Raji (cell line): ENCODE results near the gene FN3KRP.

Experiments used
- POLR2A ChIP-seq: IDR thresholded peaks from 2 replicates; pipeline ENCODE4 v1.6.1; 2011; ENCODE audit warnings: low read depth, low read length, control low read depth; ENCODE audit not compliant: insufficient read depth

Gene FN3KRP

DNA sequence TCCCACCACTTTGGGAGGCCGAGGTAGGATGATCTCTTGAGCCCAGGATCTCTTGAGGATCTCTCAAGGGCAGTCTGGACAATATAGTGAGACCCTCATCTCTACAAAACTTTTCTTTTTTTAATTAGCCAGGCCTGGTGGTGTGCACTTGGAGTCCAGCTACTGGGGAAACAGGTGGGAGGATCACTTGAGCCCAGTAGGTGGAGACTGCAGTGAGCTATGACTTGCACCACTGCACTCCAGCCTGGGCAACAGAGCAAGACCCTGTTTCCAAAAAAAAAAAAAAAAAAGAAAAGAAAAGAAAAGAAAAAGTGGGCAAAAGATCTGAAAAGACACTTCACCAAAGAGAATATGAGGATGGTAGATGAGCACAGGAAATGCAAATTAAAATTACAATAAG, 33.0 kb upstream of the FN3KRP start:
- no peak for TF ChIP-seq POLR2A

DNA sequence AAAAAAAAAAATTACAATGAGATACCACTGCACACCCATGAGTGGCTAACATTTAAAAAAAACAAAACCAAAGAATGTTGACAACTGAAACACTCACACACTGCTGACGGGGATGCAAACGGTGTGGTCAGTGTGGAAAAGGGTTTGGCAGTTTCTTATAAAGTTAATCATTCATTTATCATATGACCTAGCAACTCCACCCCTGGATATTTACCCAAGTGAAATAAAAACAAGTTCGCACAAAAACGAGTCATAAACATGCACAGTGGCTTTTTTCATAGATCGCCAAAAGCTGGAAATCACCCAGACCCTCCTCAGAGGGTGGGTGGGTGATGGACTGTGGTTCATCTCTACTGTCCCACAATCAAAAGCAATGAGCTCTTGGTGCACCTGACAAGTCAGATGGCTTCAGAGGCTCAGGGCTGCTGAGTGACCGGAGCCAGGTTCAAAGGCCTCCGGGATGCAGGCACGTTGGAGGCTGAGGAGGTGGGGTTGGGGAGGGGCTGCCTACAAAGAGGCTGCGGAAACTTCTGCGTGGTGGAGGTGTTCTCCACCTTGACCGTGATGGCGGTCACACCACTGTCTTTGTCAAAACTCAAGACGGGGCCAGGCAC, 32.2 kb upstream of the FN3KRP start:
- TF ChIP-seq POLR2A, result no peak

DNA sequence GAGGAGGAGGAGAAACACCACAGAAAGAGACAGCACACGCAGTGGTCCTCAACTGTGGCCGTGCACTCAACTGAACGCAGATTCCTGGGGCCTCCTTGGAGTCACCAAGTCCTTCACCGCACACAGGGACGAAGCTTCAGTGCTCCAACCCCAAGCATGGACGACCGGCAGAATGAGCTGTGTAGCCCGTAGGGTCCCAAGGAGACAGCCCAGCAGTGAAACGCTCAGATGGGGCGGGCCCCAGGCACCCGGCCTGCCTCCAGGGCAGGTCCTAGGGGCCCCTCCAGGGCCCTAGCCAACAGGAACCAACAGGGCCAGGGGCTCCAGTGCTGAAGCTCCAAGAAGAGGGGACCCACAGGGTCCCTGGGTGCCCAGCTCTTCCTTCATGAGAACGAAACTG, 31.2 kb upstream of the FN3KRP start:
- TF ChIP-seq POLR2A, result no peak

DNA sequence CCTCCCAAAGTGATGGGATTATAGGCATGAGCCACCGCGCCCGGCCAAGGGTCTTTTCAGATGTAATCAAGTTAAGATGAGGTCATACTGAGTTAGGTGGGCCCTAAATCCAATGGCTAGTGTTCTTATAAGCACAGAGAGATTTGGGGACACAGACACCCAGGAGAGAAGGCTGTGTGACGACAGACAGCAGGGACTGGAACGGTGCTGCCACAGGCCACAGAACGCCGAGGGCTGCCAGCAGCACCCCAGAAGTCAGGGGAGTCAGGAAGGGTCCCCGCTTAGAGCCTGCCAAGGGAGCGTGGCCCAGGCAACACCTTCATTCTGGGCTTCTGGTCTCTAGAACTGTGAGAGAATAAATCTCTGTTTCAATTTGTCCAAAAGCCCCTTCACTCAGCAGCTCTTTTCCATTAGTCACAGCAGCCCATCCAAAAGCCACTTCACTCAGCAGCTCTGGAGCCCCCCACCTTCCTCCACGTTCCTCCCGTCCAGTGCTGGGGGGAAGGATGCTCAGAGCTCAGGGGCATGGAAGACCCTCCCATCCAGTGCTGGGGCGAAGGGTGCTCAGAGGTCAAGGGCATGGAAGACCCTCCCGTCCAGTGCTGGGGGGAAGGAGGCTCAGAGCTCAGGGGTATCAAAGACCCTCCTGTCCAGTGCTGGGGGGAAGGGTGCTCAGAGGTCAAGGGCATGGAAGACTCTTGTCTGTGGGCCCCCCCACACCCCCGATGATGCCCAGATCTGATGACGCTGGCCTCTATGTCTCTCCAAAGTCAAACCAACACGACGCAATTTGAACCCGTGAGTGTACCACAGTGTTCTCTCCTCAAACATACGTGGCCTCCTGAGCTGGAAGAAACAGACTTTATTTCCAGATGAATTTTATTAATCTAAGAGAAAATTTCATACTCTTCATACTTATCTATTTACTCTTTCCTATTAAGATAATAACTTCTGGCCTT, 29.9 kb upstream of the FN3KRP start:
- TF ChIP-seq POLR2A, result no peak

DNA sequence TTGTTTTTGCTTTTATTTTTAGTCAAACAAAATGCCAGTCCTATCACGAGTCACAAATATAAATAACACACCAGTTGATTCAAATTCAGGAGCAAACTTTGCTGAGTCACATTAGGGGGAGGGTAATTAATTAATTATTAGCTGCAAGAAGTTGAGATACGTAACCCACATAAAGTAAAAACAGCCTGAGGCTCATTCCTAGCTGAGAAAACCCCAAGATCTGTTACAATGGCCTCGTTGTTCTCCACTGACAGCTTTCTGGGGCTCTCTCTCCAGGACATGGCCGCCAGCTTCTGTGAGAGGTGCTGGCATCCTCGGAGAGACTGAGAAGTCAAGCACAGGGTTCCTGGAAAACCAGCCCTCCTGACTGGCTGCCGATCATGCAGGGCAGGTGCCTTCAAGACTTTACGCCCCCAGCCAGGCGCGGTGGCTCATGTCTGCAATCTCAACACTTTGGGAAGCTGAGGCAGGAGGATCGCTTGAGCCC, 29.1 kb upstream of the FN3KRP start:
- no peak for TF ChIP-seq POLR2A

DNA sequence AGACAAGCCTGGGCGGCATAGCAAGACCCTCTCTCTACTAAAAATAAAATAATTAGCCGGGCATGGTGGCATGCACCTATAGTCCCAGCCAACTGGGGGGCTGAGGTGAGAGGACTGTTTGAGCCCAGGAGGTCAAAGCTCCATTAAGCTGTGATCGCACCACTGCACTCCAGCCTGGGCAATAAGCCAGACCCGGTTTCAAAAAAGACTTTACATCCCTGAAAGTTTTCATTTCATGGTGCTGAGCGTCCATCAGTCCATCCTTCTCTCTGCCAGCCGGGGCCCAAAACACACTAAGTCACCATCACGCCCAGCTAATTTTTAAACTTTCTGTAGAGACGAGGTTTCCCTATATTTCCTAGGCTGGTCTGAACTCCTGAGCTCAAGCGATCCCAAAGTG, 28.6 kb upstream of the FN3KRP start:
- no peak for TF ChIP-seq POLR2A

DNA sequence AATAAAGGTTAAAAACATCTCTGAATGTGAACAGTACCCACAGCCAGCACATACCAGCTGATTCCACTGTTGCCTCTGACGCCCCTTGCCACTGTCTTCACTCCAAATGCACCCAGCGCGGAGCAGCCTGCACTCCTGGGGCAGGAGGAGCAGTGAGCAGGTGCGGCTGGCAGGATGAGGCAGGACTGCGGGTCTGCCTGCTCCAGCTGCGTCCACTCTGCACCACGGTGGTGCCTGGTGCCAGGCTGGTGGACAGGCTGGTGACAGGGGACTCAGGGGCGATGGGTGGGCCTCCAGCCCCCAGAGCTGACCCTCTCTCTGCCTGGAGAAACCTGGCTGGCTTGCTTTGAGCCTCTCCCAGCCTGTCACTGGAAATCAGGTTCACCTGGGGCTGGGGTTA, 27.4 kb upstream of the FN3KRP start:
- TF ChIP-seq POLR2A, result no peak

DNA sequence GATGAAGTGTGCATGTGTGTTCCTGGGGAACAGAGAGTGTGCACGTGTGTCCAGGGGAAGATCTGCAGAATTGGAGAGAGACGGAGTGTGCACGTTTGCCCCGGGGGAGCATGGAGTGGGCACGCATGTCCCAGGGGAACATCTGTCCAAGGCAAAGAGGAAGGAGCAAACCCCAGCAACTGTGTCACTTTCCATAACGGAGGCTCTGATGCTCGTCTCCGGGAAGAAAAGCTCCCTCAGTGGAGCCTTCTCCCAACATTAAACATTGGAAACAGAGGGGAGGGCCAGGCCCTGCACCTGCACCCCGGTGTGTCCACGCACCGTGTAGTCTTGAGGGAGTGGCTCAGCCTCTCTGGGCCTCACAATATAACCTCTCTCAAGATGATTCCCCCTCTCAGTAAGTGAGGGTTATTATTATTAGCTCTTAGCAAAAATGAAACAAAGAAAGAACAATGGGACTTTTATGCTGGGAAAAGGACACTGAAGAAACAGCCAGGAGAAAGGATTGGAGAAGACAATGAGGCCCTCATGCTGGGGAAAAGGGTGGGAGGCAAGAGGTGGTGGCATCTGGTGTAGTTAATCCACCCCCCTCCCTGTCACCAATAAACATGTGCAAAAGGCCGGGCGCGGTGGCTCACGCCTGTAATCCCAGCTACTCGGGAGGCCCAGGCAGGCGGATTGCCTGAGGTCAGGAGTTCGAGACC, 25.6 kb upstream of the FN3KRP start:
- TF ChIP-seq POLR2A, result no peak

DNA sequence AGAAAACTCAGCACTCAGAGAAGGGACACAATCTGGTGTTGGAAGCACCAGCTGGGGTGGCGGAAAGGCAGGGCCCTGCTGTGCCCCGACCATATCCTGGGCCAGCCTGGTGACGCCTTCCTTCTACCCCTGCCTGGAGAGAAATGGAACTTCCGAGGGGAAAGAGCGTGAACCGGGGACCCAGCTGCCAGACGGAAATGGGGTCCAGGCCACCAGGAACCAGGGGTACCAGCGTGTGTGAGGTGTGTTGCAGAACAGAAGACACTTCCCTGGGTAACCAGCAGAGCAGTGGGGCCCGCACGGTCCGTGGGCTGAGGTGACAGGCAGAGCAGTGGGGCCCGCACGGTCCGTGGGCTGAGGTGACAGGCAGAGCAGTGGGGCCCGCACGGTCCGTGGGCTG, 24.8 kb upstream of the FN3KRP start:
- no peak for TF ChIP-seq POLR2A

DNA sequence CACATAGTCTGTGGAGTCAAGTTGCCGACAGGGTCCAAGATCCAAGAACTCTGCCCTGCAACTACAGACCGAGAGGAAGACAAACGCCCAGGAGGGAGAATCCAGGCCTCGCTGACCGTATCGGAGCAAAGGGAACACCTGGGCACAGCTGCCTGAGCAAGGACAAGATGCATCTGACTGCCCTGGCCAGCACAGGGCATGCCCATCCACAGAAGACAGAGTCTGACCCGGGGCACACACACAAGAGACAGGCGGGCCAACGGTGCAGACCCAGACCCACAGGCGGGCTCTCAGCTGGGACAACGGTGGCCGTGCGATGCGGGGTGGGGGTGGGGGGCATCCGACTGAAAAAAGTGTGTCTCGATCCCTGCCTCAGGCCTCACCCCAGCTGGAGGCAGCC, 24.2 kb upstream of the FN3KRP start:
- TF ChIP-seq POLR2A, result no peak

DNA sequence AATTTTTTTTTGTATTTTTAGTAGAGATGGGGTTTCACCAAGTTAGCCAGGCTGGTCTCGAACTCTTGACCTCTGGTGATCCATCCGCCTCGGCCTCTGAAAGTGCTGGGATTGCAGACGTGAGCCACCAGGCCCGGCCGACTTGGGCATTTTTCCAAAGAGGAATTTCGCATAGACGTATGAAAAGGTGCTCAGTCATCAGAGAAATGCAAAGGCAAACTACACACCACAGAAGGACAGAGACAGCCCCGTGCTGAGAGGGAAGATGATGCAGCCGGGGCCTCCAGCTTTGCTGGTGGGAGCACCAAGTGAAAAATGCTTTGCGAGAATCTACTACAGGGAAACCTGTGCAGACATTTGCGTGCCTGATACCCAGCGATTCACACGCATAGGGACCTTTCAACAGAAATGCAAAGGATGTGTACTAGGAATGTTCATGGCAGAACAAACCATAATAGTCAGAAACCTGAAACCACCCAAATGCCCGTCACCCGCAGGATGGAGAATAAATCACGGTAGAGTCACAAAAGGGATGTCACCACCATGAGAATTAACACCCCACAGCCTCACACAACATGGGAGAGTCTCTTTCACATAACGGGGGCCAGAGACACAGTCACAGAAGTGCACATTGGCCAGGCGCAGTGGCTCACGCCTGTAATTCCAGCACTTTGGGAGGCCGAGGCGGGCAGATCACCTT, 23.2 kb upstream of the FN3KRP start:
- TF ChIP-seq POLR2A, result no peak

DNA sequence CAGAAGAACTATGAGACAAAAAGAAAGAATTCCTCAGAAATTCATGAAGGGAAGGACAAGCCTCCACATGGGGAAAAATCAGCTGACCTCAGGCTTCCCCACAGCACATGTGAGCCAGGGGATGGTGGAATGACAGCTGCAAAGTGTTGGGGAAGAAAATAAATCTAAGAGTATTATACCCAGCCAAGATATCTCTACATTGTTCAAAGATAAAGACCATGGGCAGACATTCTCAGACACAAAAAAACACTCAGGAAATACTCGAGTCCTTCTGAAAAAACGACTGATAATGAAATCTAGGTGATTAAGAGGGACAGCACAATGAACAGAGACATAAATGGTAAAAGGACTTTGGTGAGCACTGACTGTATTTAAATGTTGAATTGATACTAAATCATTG, 21.9 kb upstream of the FN3KRP start:
- TF ChIP-seq POLR2A, result no peak

DNA sequence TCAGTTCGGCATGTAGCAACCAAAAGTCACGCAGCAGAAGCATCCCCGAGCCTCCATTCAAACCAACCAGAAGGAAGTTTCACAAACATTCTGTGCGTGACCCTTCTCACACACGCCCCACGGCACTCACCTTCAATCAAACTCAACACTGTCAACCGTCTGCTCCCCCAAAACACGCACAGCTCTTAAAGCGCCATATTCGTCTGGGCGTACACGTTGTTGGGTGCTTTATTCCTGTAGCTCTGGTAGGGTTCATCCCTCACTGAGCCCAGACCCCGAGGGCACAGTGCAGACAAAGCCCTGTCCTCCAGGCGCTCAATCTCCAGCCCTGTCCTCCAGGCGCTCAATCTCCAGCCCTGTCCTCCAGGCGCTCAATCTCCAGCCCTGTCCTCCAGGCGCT, 20.2 kb upstream of the FN3KRP start:
- no peak for TF ChIP-seq POLR2A

DNA sequence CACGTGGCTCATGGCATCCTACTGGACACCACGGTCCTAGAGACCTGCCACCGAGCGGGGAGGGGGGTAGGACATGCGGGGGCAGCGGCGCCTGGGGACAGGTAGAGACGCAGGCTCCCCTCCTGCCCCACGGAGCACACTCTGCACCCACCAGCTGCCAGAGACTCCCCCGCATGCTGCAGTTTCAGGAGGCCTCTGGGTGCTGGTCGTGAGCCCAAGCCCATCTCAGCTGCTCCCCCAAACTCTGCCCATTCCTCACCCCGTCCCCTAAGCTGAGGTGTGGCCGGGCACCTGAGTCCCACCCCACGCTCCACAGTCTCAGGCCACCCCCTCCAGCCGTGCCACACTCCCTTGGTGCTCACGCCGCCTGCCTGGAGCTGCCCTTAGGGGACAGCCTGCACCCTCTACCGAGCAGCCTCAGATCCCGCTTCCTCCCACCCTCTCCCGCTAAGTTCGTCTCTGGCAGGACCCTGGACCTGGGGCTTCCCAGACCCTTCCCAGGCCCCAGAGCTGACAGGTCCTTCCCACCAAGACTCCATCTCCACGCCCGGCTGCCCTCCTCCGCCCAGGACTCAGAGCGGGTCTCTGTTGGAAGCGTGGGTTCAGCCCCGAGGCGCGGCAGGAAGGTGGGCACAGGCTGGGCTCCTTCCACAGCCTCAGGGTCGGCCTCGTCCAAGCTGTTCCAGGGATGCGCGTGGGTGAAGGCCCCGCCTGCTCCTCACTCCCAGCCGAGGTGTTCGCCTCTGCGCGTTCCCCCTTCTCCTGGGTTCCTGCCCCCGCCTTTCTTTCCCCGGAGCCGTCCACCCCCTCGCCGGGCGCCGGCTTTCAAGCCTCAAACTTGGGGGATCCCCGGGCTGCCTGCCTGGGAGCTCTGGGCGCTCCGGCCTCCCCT, 19.3 kb upstream of the FN3KRP start:
- TF ChIP-seq POLR2A, result no peak
